ENCODE data around the gene MAN1A1.
"Not testable (repeated sequence)": the region's sequence is repeated elsewhere in the genome, so short reads cannot be mapped to it uniquely, and the experiment has no call there.

The MAN1A1 gene

DNA sequence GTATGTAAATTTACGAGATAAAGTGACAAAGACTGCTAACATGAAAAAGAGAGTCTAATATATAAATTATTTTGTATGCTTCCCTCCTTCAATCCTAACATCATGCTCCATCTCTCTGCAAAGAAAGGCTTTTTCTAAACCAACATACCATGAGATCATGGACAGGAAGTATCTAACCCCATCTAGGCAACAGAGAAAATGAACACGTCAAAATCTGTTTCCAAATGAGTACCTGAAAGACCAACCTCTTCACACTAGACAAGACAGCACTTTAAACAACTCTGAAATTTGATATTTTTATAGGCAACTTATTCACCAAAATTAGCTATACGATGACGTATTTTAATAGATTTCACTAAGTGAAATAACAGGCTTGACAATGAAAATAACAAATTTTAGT lies 54.6 kb downstream of the MAN1A1 start:
- DNase-seq: no peak
- no peaks in the 10 kb centered on the region for H3K9me3 ChIP-seq (ENCODE audit: control insufficient read depth, low read length)

DNA sequence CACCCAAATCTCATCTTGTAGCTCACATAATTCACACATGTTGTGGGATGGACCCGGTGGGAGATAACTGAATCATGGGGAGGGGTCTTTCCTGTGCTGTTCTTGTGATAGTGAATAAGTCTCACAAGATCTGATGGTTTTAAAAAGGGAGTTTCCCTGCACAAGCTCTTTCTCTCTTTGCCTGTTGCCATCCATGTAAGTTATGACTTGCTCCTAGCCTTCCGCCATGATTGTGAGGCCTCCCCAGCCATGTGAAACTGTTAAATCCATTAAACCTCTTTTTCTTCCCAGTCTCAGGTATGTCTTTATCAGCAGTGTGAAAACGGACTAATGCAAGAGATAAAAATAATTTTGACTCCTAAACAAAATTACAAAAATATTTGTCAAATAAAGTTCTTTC lies 58.5 kb downstream of the MAN1A1 start:
- H3K27me3 ChIP-seq (replicated peaks; ENCODE audit: control insufficient read depth, insufficient read depth, low read length, poor library complexity, severe bottlenecking); H3K9me3 ChIP-seq (ENCODE audit: control insufficient read depth, low read length); H3K27ac ChIP-seq (ENCODE audit: insufficient read depth, low read length, poor library complexity, severe bottlenecking); H3K36me3 ChIP-seq (ENCODE audit: control insufficient read depth, insufficient read depth, low read length); DNase-seq; H3K4me1 ChIP-seq (ENCODE audit: control insufficient read depth, insufficient read depth, low read length, poor library complexity, severe bottlenecking); H3K4me3 ChIP-seq (ENCODE audit: insufficient read depth, low read depth, low read length, poor library complexity, severe bottlenecking): not testable (repeated sequence)

More for the DNA sequence above, 54.6 kb downstream of the MAN1A1 start:
- Histone ChIP-seq H3K27me3 (replicated peaks; ENCODE audit: control insufficient read depth, insufficient read depth, low read length, poor library complexity, severe bottlenecking) (no peaks in the 10 kb centered on the region), H3K27ac (ENCODE audit: insufficient read depth, low read length, poor library complexity, severe bottlenecking) (no peak overlapping the region), H3K4me1 (ENCODE audit: control insufficient read depth, insufficient read depth, low read length, poor library complexity, severe bottlenecking) (no peaks in the 10 kb centered on the region), H3K36me3 (ENCODE audit: control insufficient read depth, insufficient read depth, low read length) (no peaks in the 10 kb centered on the region), H3K4me3 (ENCODE audit: insufficient read depth, low read depth, low read length, poor library complexity, severe bottlenecking) (no peak overlapping the region)

DNA sequence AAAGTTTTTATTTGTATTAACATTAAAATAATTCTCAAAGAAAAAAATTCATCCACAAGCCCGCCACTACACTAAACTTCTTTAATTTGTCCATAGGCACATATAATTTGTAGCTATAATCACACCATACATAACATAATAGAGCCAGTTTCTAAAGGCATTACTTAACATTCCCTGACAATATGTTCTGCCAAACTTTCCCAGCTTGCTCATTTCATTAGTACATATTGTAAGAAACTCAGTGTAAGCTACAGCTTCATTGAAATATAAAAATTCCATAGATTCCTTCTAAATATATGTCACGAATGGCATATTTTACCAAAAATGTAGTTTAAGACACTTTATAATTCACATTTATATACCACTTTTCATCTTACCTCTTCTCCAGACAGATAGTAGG lies 59.3 kb downstream of the MAN1A1 start:
- H3K36me3 ChIP-seq (ENCODE audit: control insufficient read depth, insufficient read depth, low read length): no peaks in the 10 kb centered on the region
- no peak for DNase-seq

DNA sequence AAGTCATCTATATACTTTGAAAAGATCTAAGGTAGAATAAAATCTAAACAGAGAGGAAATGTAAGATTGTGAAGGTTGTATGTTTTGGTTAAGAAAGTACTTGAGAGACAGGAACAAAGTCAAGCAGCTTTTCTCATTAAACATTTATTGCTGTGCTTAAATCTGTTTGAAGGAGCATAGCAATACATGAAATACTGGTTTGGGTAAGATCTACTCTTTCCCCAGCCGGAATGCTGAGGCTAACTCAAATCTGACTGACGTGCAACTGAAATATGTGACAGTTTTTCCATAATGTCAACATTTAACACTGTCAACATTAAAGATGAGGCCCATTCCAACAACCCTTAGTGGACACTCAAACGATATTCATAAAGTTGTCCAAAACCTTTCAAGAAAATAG lies 59.9 kb downstream of the MAN1A1 start:
- Histone ChIP-seq H3K4me3 (ENCODE audit: insufficient read depth, low read depth, low read length, poor library complexity, severe bottlenecking) (no peak overlapping the region), H3K4me1 (ENCODE audit: control insufficient read depth, insufficient read depth, low read length, poor library complexity, severe bottlenecking) (no peaks in the 10 kb centered on the region), H3K27ac (ENCODE audit: insufficient read depth, low read length, poor library complexity, severe bottlenecking) (no peak overlapping the region), H3K9me3 (ENCODE audit: control insufficient read depth, low read length) (no peaks in the 10 kb centered on the region), H3K36me3 (ENCODE audit: control insufficient read depth, insufficient read depth, low read length) (no peaks in the 10 kb centered on the region), H3K27me3 (replicated peaks; ENCODE audit: control insufficient read depth, insufficient read depth, low read length, poor library complexity, severe bottlenecking) (no peaks in the 10 kb centered on the region)
- DNase-seq: no peak

More for the DNA sequence above, 59.3 kb downstream of the MAN1A1 start:
- H3K27ac ChIP-seq (ENCODE audit: insufficient read depth, low read length, poor library complexity, severe bottlenecking): no peak overlapping the region
- no peaks in the 10 kb centered on the region for H3K27me3 ChIP-seq (replicated peaks; ENCODE audit: control insufficient read depth, insufficient read depth, low read length, poor library complexity, severe bottlenecking)
- H3K4me1 ChIP-seq (ENCODE audit: control insufficient read depth, insufficient read depth, low read length, poor library complexity, severe bottlenecking): no peaks in the 10 kb centered on the region
- H3K9me3 ChIP-seq (ENCODE audit: control insufficient read depth, low read length): no peaks in the 10 kb centered on the region
- no peak overlapping the region for H3K4me3 ChIP-seq (ENCODE audit: insufficient read depth, low read depth, low read length, poor library complexity, severe bottlenecking)

DNA sequence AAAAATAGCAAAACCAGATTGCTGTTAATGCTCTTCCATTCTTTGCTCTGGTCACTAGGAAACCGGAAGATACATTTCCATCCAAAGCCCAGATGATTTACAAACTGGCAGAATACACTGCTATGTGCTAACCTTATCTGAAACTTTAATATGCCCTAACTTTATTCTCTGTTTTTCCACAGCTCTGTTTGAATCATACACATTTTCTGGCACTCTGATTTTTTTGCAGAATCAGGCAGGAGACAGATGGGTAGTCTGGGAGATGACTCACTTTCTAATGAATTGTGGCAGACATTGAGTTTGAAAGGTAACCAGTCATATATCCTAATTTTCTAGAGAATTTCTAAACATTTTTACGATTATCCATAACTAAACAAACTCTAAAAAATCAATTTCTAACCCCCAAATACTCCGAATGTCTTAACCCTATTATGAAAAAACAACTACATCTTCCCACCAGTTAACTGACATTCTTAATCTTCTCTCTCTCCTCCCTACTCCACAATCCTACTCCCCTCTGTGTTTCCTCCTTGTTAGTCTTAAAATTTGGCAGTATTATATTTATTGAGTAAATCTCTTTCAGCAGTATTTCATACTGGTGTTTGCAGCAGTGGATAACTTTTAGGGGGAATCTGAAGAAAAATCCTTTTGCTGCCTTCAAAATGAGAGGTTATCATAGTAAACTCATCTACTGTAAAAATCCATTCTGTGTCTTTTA lies 63.5 kb downstream of the MAN1A1 start:
- no peak for DNase-seq
- Histone ChIP-seq H3K4me1 (ENCODE audit: control insufficient read depth, insufficient read depth, low read length, poor library complexity, severe bottlenecking) (no peaks in the 10 kb centered on the region), H3K27me3 (replicated peaks; ENCODE audit: control insufficient read depth, insufficient read depth, low read length, poor library complexity, severe bottlenecking) (no peaks in the 10 kb centered on the region), H3K36me3 (ENCODE audit: control insufficient read depth, insufficient read depth, low read length) (no peaks in the 10 kb centered on the region), H3K9me3 (ENCODE audit: control insufficient read depth, low read length) (no peaks in the 10 kb centered on the region), H3K27ac (ENCODE audit: insufficient read depth, low read length, poor library complexity, severe bottlenecking) (no peak overlapping the region), H3K4me3 (ENCODE audit: insufficient read depth, low read depth, low read length, poor library complexity, severe bottlenecking) (no peak overlapping the region)

DNA sequence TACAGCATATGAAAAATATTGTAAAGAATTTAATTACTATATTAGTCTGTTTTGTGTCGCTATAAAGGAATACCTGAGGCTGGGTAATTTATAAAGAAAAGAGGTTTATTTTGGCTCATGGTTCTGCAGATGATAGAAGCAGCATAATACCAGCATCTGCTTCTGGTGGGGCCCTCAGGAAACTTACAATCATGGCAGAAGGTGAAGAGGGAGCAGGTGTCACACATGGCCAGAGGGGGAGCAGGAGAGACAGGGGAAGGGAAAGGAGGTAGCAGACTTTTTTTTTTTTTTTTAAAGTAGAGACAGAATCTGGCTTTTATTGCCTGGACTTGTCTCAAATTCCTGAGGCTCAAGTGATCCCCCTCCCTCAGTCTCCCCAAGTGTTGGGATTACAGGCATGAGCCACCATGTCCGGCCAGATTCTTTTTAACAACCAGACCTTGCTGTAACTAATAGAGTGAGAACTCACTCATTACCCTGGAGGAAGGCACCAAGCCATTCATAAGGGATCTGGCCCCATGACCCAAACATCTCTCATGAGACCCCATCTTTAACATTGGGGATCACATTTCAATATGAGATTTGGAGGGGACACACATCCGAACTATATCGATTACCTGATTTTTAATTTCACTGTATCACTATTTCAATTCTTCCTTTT lies 64.6 kb downstream of the MAN1A1 start:
- Histone ChIP-seq H3K4me3 (ENCODE audit: insufficient read depth, low read depth, low read length, poor library complexity, severe bottlenecking) (no peak overlapping the region), H3K36me3 (ENCODE audit: control insufficient read depth, insufficient read depth, low read length) (no peaks in the 10 kb centered on the region), H3K4me1 (ENCODE audit: control insufficient read depth, insufficient read depth, low read length, poor library complexity, severe bottlenecking) (no peaks in the 10 kb centered on the region), H3K27ac (ENCODE audit: insufficient read depth, low read length, poor library complexity, severe bottlenecking) (no peak overlapping the region), H3K27me3 (replicated peaks; ENCODE audit: control insufficient read depth, insufficient read depth, low read length, poor library complexity, severe bottlenecking) (no peaks in the 10 kb centered on the region), H3K9me3 (ENCODE audit: control insufficient read depth, low read length) (no peaks in the 10 kb centered on the region)
- DNase-seq: no peak

DNA sequence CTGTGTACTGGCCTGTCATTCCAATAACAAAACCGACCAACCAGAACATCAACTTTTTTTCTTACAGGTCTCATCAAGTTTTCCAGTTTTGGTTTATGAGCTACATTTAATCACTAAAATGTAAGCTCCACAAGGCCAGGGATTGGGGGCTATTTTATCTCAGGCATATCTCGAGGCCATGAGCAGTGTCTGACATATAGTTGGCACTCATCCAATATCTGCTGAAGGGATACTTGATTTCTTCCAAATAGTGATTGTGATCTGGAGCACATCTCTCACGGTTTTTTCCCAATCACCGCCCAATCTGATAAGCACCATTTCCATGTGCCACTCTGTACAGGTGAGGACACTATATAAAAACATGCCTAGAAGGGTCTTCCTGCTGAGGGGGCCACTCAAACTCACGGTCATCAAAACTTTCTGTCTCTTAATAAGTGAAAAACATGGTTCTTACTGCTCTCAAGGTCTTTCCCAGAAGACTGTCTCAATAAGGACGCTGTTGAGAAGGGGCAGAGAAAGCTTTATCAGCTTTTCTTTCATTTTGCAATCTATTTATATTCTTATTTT lies 65.5 kb downstream of the MAN1A1 start:
- Histone ChIP-seq H3K4me1 (ENCODE audit: control insufficient read depth, insufficient read depth, low read length, poor library complexity, severe bottlenecking) (no peaks in the 10 kb centered on the region), H3K27me3 (replicated peaks; ENCODE audit: control insufficient read depth, insufficient read depth, low read length, poor library complexity, severe bottlenecking) (no peaks in the 10 kb centered on the region), H3K27ac (ENCODE audit: insufficient read depth, low read length, poor library complexity, severe bottlenecking) (no peak overlapping the region), H3K4me3 (ENCODE audit: insufficient read depth, low read depth, low read length, poor library complexity, severe bottlenecking) (no peak overlapping the region), H3K36me3 (ENCODE audit: control insufficient read depth, insufficient read depth, low read length) (no peaks in the 10 kb centered on the region), H3K9me3 (ENCODE audit: control insufficient read depth, low read length) (no peaks in the 10 kb centered on the region)
- no peak for DNase-seq

DNA sequence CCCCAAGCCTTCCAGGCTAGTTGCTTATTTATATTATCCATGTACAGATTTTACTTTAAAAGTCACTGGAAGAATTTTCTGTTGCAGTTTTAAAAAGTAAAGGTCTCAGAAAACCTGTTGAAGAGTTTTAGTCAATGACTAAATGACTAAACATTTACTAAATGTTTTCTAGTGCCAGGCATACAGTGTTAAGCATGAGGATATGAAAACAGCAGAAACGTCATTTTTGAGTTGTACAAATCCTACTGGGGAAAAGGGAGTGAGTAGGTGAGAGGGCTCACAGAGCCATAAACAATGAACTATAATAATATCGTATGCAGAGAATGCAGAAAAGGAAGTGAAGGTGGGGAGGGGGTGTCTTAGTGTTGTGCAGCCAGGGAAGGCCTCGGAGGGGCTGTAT lies 66.3 kb downstream of the MAN1A1 start:
- H3K27me3 ChIP-seq (replicated peaks; ENCODE audit: control insufficient read depth, insufficient read depth, low read length, poor library complexity, severe bottlenecking): no peaks in the 10 kb centered on the region
- no peaks in the 10 kb centered on the region for H3K9me3 ChIP-seq (ENCODE audit: control insufficient read depth, low read length)
- H3K36me3 ChIP-seq (ENCODE audit: control insufficient read depth, insufficient read depth, low read length): no peaks in the 10 kb centered on the region
- DNase-seq: no peak
- H3K27ac ChIP-seq (ENCODE audit: insufficient read depth, low read length, poor library complexity, severe bottlenecking): no peak overlapping the region
- H3K4me3 ChIP-seq (ENCODE audit: insufficient read depth, low read depth, low read length, poor library complexity, severe bottlenecking): no peak overlapping the region
- no peaks in the 10 kb centered on the region for H3K4me1 ChIP-seq (ENCODE audit: control insufficient read depth, insufficient read depth, low read length, poor library complexity, severe bottlenecking)

DNA sequence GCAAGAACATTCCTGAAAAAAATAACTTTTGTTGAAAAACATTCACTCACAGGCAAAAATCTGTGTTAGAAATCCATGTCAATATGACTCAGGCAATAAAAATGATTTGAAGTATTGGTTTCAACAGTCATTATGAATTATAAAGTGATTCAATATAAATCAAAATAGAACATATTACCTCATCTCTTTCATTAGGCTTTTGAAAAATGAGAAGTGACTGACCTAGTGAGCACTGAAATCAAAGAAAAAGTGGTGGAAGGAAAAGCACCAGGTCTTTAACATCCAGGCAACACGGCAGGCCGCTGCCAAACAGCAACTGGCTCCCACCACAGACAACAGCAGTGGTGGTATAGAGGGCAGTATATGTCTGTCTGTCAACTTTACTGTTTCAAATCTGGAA lies 68.9 kb downstream of the MAN1A1 start:
- H3K4me1 ChIP-seq (ENCODE audit: control insufficient read depth, insufficient read depth, low read length, poor library complexity, severe bottlenecking): no peaks in the 10 kb centered on the region
- no peak for DNase-seq
- no peaks in the 10 kb centered on the region for H3K36me3 ChIP-seq (ENCODE audit: control insufficient read depth, insufficient read depth, low read length)
- H3K27me3 ChIP-seq (replicated peaks; ENCODE audit: control insufficient read depth, insufficient read depth, low read length, poor library complexity, severe bottlenecking): no peaks in the 10 kb centered on the region
- H3K9me3 ChIP-seq (ENCODE audit: control insufficient read depth, low read length): no peaks in the 10 kb centered on the region
- no peak overlapping the region for H3K4me3 ChIP-seq (ENCODE audit: insufficient read depth, low read depth, low read length, poor library complexity, severe bottlenecking)
- H3K27ac ChIP-seq (ENCODE audit: insufficient read depth, low read length, poor library complexity, severe bottlenecking): no peak overlapping the region

DNA sequence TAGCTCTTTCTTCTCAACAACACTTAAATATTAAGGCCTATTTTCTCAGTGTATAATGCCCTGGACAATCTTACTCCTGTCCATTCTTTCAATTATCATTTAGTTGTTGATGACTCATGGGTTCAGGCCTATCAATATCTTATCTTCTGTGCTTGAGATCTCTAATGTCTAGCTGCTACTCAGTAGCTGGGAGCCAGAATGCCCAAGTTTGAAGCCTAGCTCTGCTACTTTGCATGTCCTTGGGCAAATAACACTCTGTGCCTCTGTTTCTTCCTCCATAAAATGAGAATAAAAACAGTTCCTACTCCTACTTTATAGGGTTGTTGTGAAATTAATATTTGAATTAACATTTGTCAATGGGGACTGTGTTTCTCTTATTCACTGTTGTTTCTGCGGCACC lies 69.5 kb downstream of the MAN1A1 start:
- DNase-seq: no peak
- Histone ChIP-seq H3K27me3 (replicated peaks; ENCODE audit: control insufficient read depth, insufficient read depth, low read length, poor library complexity, severe bottlenecking) (no peaks in the 10 kb centered on the region), H3K4me3 (ENCODE audit: insufficient read depth, low read depth, low read length, poor library complexity, severe bottlenecking) (no peak overlapping the region), H3K27ac (ENCODE audit: insufficient read depth, low read length, poor library complexity, severe bottlenecking) (no peak overlapping the region), H3K4me1 (ENCODE audit: control insufficient read depth, insufficient read depth, low read length, poor library complexity, severe bottlenecking) (no peaks in the 10 kb centered on the region), H3K36me3 (ENCODE audit: control insufficient read depth, insufficient read depth, low read length) (no peaks in the 10 kb centered on the region), H3K9me3 (ENCODE audit: control insufficient read depth, low read length) (no peaks in the 10 kb centered on the region)

Data from effector memory CD4-positive, alpha-beta T cell (primary cell).